Astrocyte of the cerebellum (primary cell): ENCODE results near the gene KLK14.

Source experiments
- DNase-seq: peaks from one replicate; pipeline ENCODE4 v3.0.0-alpha.2; 2011; ENCODE audit warnings: low read depth
- H3K4me3 ChIP-seq: 2 replicates; pipeline ENCODE4 v1.5.1; 2011; ENCODE audit warnings: mild to moderate bottlenecking, low read depth, low read length, moderate library complexity
- in situ Hi-C: cut with HindIII; loops from 2 replicates; pipeline ENCODE4 v1.10.0; 2017; ENCODE audit warnings: low sequenced_read_pairs
- TF ChIP-seq, protein P1 (sequence below): IDR thresholded peaks from 2 replicates; pipeline ENCODE4 v1.5.1; 2012; ENCODE audit warnings: low read length, low read depth, moderate library complexity, mild to moderate bottlenecking; ENCODE audit errors: missing control alignments

KLK14 gene

DNA sequence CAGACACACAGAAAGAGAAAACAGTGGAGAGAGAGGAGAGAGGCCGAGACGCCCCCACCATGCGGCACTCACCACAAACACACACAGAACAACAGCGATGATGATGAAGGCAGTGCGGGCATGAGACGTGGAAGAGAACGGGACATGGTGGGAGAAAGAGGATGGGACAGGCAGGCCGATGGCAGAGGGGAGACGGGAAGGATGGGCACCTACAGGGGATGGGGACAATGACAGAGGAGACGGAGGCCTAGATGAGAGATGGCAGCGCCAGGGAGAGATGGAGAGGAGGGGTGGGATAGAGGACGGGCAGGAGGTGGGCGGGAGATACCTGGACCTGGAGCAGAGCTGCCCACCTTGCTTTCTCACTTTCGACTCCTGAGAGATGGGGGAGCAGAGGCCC lies 1.1 kb upstream of the KLK14 start:
- in situ Hi-C loops, result no loop called here
- no peak for DNase-seq
- TF ChIP-seq, protein P1, sequence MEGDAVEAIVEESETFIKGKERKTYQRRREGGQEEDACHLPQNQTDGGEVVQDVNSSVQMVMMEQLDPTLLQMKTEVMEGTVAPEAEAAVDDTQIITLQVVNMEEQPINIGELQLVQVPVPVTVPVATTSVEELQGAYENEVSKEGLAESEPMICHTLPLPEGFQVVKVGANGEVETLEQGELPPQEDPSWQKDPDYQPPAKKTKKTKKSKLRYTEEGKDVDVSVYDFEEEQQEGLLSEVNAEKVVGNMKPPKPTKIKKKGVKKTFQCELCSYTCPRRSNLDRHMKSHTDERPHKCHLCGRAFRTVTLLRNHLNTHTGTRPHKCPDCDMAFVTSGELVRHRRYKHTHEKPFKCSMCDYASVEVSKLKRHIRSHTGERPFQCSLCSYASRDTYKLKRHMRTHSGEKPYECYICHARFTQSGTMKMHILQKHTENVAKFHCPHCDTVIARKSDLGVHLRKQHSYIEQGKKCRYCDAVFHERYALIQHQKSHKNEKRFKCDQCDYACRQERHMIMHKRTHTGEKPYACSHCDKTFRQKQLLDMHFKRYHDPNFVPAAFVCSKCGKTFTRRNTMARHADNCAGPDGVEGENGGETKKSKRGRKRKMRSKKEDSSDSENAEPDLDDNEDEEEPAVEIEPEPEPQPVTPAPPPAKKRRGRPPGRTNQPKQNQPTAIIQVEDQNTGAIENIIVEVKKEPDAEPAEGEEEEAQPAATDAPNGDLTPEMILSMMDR, result no peak
- H3K4me3 ChIP-seq, result no peak overlapping the region

DNA sequence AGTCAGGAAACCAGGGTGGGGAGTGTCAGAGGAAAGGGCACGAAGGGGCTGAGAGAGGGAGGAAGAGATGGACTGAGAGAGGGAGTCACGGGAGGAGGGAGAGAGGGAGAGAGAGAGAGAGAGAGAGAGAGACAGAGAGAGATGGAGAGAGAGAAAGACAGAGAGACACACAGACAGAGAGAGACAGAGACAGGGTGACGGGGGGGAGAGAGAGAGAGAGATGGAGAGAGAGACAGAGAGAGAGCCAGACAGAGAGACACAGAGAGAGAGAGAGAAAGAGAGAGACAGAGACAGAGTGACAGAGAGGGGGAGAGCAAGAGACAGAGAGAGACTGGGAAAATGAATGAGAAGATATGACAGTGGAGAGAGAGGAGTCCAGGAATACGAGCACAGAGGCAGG lies 494 bp upstream of the KLK14 start:
- no peak for DNase-seq
- TF ChIP-seq, protein P1, result no peak
- in situ Hi-C loops, result no loop called here
- no peak overlapping the region for H3K4me3 ChIP-seq

DNA sequence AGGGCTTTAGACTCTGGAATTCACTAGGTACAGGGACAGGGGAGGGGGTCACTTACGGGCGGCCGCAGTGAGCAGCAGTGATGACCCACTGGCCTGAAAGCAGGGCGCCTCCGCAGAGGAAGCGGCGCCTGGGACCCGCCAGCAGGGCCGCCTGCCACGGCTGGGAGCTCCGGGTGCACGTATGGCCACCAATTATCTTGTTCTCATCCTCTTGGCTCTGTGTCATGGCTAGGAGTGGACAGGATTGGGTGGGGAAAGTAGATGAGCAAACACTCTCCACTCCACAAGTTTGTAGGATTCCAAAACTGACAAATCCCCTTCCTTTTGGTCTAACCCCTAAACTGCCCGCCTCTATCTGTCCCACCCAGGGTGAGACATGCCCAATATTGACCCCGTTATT lies 1.2 kb downstream of the KLK14 start:
- in situ Hi-C loops, result no loop called here
- TF ChIP-seq, protein P1, result no peak
- no peak overlapping the region for H3K4me3 ChIP-seq
- no peak for DNase-seq

DNA sequence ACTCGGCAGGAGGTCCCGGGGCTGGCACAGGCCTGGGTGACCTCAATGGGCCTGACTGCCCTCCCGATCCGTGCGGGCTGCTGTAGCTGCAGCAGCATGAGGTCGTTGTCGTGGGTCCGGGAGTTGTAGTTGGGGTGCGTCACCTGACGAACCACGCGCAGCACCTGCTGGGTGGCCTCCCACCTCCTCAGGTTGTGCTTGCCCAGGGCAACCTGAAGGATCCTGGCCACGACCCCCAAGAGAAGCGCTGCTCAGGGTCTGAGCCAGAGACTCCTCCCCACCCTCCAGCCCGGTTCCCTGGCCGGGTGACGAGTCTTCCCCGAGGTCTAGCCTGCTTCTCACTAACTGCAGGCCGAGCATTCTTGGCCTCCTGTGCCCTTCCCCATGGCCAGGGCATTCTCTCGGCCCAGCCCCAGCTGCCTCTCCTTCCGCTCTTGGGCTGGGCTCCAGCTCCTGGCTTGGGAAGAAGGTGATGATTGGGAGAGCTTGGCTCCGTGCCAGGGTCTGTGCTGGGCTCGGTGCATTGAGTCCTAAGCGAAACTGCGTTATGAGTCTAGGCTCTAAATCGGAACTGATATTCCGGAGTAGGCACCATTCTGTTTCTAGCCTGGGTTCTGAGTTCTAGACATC lies 3.1 kb downstream of the KLK14 start:
- TF ChIP-seq, protein P1, result no peak
- in situ Hi-C loops, result no loop called here
- no peak overlapping the region for H3K4me3 ChIP-seq
- DNase-seq, result no peak

DNA sequence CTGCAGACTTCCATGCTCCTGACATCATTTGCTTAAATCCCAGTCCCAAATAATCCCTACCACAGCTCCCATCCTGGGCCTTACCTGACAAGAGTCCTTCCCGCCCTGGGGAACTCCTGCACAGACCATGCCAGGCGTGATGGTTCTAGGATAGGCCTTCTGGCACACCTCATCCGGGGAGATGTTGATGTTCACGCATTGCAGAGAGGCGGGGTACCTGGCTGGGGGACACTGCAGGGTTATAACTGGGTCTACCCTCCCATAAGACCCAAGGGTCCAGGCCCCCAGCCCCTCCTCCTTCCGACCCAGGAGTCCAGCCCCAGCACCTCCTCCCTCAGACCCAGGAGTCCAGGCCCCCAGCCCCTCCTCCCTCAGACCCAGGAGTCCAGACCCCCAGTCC lies 4.0 kb downstream of the KLK14 start:
- DNase-seq, result no peak
- in situ Hi-C loops, result no loop called here
- H3K4me3 ChIP-seq, result no peak overlapping the region
- TF ChIP-seq, protein P1, result no peak

DNA sequence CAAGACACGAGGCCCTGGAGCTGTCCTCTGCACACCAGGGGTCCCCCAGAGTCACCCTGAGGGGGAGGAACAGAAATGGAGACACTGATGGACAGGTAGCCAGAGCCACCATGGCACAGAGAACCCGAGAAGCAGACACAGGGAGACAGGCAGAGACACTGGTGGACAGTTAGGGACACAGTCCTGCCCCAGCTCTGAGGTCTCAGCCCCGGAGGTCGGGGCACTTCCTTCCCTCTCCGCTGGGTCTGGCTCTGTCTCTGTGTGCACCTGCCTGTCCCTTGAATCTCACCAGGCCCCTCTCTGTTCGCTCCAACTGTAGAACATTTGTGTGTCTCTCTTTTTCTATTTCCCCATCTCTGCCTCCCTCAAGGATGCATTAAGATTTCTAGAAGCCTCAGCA lies 4.6 kb downstream of the KLK14 start:
- TF ChIP-seq, protein P1, result no peak
- in situ Hi-C loops, result no loop called here
- no peak for DNase-seq
- no peak overlapping the region for H3K4me3 ChIP-seq
